Keratinocyte (primary cell): ENCODE measurements around the gene RC3H1. TPM values are rescaled to one million over a fixed set of nuclear protein-coding genes. Genes with fewer than 3 reads are reported as not detected.
"Not testable (repeated sequence)": the region's sequence is repeated elsewhere in the genome, so short reads cannot be mapped to it uniquely, and the experiment has no call there.

Source experiments
- DNase-seq: peaks from one replicate; pipeline ENCODE4 v3.0.0-alpha.2; 2011; ENCODE audit warnings: low read depth, missing footprints, low spot score
- FAIRE-seq: peaks from 2 replicates; lab custom pipeline; 2011; peaks lifted over from hg19 to GRCh38; lab: Jason Lieb, UNC
- H2AFZ ChIP-seq: 2 replicates; pipeline ENCODE4 v1.6.0; 2012; ENCODE audit warnings: low read length, control low read depth, inconsistent platforms; ENCODE audit not compliant: control insufficient read depth
- H3K27ac ChIP-seq: 2 replicates; pipeline ENCODE4 v1.5.1; 2011; ENCODE audit warnings: low read length; ENCODE audit not compliant: control insufficient read depth, insufficient read depth
- H3K27me3 ChIP-seq: 3 replicates; pipeline ENCODE4 v1.6.0; 2011; ENCODE audit warnings: low read length; ENCODE audit not compliant: control insufficient read depth, insufficient read depth; ENCODE audit errors: extremely low read depth
- H3K36me3 ChIP-seq, 2 experiments: 2 replicates in 1 of 2; 3 replicates in 1 of 2; pipeline ENCODE4 v1.5.1; 2011; ENCODE audit warnings: low read length in 2 of 2, mild to moderate bottlenecking in 1 of 2; ENCODE audit not compliant: control insufficient read depth in 2 of 2, insufficient read depth in 2 of 2; ENCODE audit errors: extremely low read depth in 1 of 2
- H3K4me1 ChIP-seq: 3 replicates; pipeline ENCODE4 v1.5.1; 2011; ENCODE audit warnings: low read length; ENCODE audit not compliant: control insufficient read depth, insufficient read depth; ENCODE audit errors: extremely low read depth
- H3K4me2 ChIP-seq: 3 replicates; pipeline ENCODE4 v1.6.0; 2011; ENCODE audit warnings: low read depth, low read length; ENCODE audit not compliant: control insufficient read depth, insufficient read depth; ENCODE audit errors: extremely low read depth
- H3K4me3 ChIP-seq, 3 experiments: fragments of 200-600 bp in 1 of 3; sonication (generic) in 1 of 3; 2 replicates in 2 of 3; 3 replicates in 1 of 3; pipeline ENCODE4 v1.5.1; 2011 to 2016; ENCODE audit warnings: low read length in 3 of 3, mild to moderate bottlenecking in 3 of 3, control low read depth in 2 of 3, inconsistent platforms in 1 of 3, low read depth in 1 of 3, mixed read lengths in 1 of 3, mixed run types in 1 of 3, moderate library complexity in 1 of 3; ENCODE audit not compliant: control insufficient read depth in 2 of 3, insufficient read depth in 2 of 3; ENCODE audit errors: extremely low read depth in 1 of 3
- H3K79me2 ChIP-seq: 2 replicates; pipeline ENCODE4 v1.6.0; 2012; ENCODE audit warnings: low read length; ENCODE audit not compliant: control insufficient read depth, insufficient read depth
- H3K9ac ChIP-seq: 3 replicates; pipeline ENCODE4 v1.6.0; 2011; ENCODE audit warnings: low read length; ENCODE audit not compliant: control insufficient read depth, insufficient read depth; ENCODE audit errors: extremely low read depth
- H3K9me1 ChIP-seq: 3 replicates; pipeline ENCODE4 v1.6.0; 2011; ENCODE audit warnings: low read length; ENCODE audit not compliant: control insufficient read depth, insufficient read depth; ENCODE audit errors: extremely low read depth
- H3K9me3 ChIP-seq: 2 replicates; pipeline ENCODE4 v1.5.1; 2012; ENCODE audit warnings: low read depth, low read length; ENCODE audit not compliant: control insufficient read depth
- H4K20me1 ChIP-seq: 3 replicates; pipeline ENCODE4 v1.6.0; 2011; ENCODE audit warnings: low read length; ENCODE audit not compliant: control insufficient read depth, insufficient read depth; ENCODE audit errors: extremely low read depth
- CTCF ChIP-seq, 3 experiments: IDR thresholded peaks in 1 of 3; conservative IDR thresholded peaks in 1 of 3; optimal IDR thresholded peaks in 1 of 3; 2 replicates in 2 of 3; 3 replicates in 1 of 3; pipeline versions ENCODE3 to v1.5.1; 2011; ENCODE audit warnings: low read length in 3 of 3, mild to moderate bottlenecking in 3 of 3, moderate library complexity in 2 of 3, control low read depth in 1 of 3, inconsistent platforms in 1 of 3; ENCODE audit not compliant: insufficient read depth in 2 of 3; ENCODE audit errors: extremely low read depth in 1 of 3
- EZH2 ChIP-seq: IDR thresholded peaks from one replicate; pipeline ENCODE4 v1.6.1; 2012; ENCODE audit warnings: inconsistent platforms, mild to moderate bottlenecking, low read length, moderate library complexity
- dilution Hi-C: fragments of 300-500 bp; cut with MboI; formaldehyde crosslinking; loops from one replicate; pipeline ENCODE4 v1.7.0; 2020; ENCODE audit warnings: low sequenced_read_pairs; ENCODE audit not compliant: extremely low pct_ligation_motif_present
- polyA plus RNA-seq, 5 experiments: library from polyadenylated mRNA; depleted of rRNA in 3 of 5; stranded (reverse) in 3 of 5; stranded (forward) in 1 of 5; unstranded in 1 of 5; fragments of >200 nt; gene quantifications; 1 replicate in 1 of 5; 2 replicates in 3 of 5; 3 replicates in 1 of 5; pipeline versions ENCODE4 v1.2.1 to v1.2.3, GENCODE V29; 2011 to 2012; ENCODE audit warnings: missing spikeins in 2 of 5, low read depth in 1 of 5, low replicate concordance in 1 of 5

The RC3H1 gene
- polyA plus RNA-seq, 1 donor (not counting 4 experiments of a cell fraction or from before 2014, with no cell fraction given): 10.4 TPM

- Histone ChIP-seq H3K9me3 (no peaks in the 10 kb centered on the region), H4K20me1 (peaks cover 3% of the 10 kb centered on the region), H3K27ac (no peak overlapping the region), H3K4me2 (no peak overlapping the region), H3K9ac (no peak overlapping the region), H3K4me1 (no peaks in the 10 kb centered on the region), H3K9me1 (no peaks in the 10 kb centered on the region), H2AFZ (no peak overlapping the region), H3K79me2 (peaks cover 21% of the 10 kb centered on the region), H3K27me3 (no peaks in the 10 kb centered on the region), H3K4me3 (no peak overlapping the region), H3K36me3 (peaks cover 4 to 10% of the 10 kb centered on the region in 2 experiments)
- no peak for DNase-seq
- dilution Hi-C loops: no loop called here
- TF ChIP-seq CTCF (optimal IDR thresholded peaks at IDR 0.05 in 1 of 3, IDR thresholded peaks at IDR 0.05 in 1 of 3, conservative IDR thresholded peaks at IDR 0.05 in 1 of 3; ENCODE audit: extremely low read depth in 1 of 3, insufficient read depth in 2 of 3, low read length in 3 of 3) (no peak), EZH2 (no peak)
- no peak for FAIRE-seq
Measured at GRCh38 chr1:173995475-173995874, 26.7 kb downstream of the RC3H1 start.

- H4K20me1 ChIP-seq, H2AFZ ChIP-seq, H3K9ac ChIP-seq, H3K4me1 ChIP-seq, dilution Hi-C loops, DNase-seq, H3K9me1 ChIP-seq, H3K9me3 ChIP-seq, H3K27ac ChIP-seq, H3K4me2 ChIP-seq, FAIRE-seq, H3K27me3 ChIP-seq, H3K4me3 ChIP-seq: not testable (repeated sequence)
- Histone ChIP-seq H3K79me2 (peaks cover 13% of the 10 kb centered on the region), H3K36me3 (peaks cover 4 to 13% of the 10 kb centered on the region in 2 experiments)
Measured at GRCh38 chr1:173993948-173994347, 28.2 kb downstream of the RC3H1 start.

GRCh38 chr1:173988068-173988467 is 34.1 kb downstream of the RC3H1 start:
- no peaks in the 10 kb centered on the region for H3K9me3 ChIP-seq
- DNase-seq: no peak
- no peaks in the 10 kb centered on the region for H3K4me1 ChIP-seq
- no peak overlapping the region for H2AFZ ChIP-seq
- TF ChIP-seq EZH2: no peak
- TF ChIP-seq CTCF (optimal IDR thresholded peaks at IDR 0.05 in 1 of 3, IDR thresholded peaks at IDR 0.05 in 1 of 3, conservative IDR thresholded peaks at IDR 0.05 in 1 of 3; ENCODE audit: extremely low read depth in 1 of 3, insufficient read depth in 2 of 3, low read length in 3 of 3): no peak
- H4K20me1 ChIP-seq: peaks cover 2% of the 10 kb centered on the region
- peaks cover 2% of the 10 kb centered on the region for H3K9me1 ChIP-seq
- H3K36me3 ChIP-seq: peaks cover 13 to 14% of the 10 kb centered on the region in 2 experiments
- H3K27me3 ChIP-seq: no peaks in the 10 kb centered on the region
- H3K79me2 ChIP-seq: peaks cover 2% of the 10 kb centered on the region
- H3K4me3 ChIP-seq: no peak overlapping the region
- H3K9ac ChIP-seq: no peak overlapping the region
- dilution Hi-C loops: no loop called here
- no peak overlapping the region for H3K4me2 ChIP-seq
- no peak overlapping the region for H3K27ac ChIP-seq
- FAIRE-seq: no peak
